Right hindlimb (tissue), 1 donor: ENCODE data around the gene KIF26B.
A peak's percentile ranks its signal among the peaks of the same experiment; 100 is the strongest.

Experiments used
- DNase-seq: peaks from one replicate; pipeline ENCODE4 v3.0.0-alpha.2; 2018

KIF26B gene

DNA sequence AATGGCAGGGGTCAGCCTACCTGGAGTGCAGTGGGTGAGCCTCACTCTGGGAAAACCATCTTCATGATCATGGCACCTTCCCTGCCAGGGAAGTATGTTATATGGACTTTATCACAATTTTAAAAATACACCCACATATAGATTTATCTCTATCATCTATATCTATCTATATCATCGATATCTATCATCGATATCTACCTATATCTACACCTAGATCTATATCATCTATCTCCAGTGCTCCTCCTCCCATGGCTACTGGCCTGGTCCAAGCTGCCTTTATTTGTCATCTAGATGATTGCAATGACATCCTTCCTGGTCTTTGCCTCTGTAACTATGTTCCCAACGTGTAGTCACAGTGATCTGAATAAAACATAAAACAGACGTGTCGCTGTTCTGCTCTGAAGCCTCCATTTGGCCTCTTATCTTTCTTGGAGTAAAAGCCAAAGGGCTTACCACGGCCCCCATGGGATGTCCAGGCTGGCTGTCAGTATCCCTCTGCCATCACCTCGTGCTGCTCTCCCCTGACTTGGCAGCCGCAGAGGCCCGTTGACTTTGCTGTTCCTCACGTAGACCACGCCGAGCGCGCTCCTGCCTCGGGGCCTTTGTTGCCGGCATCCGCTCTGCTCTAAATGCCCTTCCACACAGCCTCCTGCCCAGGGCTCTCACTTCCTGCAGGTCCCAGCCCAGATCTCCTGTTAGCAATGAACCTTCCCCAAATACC, 20.6 kb upstream of the KIF26B start:
- DNase-seq = no peak

- DNase-seq = no peak
Observed at GRCh38 chr1:245142171-245142798, 12.5 kb upstream of the KIF26B start.

DNA sequence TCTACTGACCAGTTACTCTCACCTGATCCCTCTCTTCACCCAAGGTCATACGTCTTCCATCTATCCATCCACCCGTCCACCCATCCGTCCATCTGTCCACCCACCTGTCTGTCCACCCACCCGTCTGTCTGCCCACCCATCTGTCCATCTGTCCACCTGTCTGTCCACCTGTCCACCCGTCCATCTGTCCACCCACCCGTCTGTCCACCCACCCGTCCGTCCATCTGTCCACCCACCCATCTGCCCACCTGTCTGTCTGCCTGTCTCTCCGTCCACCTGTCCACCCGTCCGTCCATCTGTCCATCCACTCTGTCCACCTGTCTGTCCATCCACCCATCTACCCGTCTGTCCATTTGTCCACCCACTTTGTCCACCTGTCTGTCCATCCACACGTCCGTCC, 11.8 kb upstream of the KIF26B start:
- DNase-seq = no peak

- no peak for DNase-seq
Observed at GRCh38 chr1:245143849-245144248, 10.9 kb upstream of the KIF26B start.

DNA sequence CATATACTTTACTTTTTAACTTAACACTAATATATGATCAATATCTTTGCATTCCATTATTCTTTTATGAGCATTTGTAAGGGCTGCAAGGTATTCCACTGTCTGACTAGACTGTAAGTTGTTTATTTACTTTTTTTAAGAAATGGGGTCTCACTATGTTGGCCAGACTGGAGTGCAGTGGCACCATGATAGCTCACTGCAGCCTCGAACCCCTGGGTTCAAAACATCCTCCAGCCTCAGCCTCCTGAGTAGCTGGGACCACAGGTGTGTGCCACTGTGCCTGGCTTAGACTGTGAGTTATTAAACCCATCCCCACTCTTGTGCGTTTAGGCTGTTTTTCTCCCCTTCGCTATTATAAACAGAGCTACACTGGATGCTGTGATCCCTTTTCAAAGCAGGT, 6.7 kb upstream of the KIF26B start:
- DNase-seq = no peak

GRCh38 chr1:245148861-245149260, 5.9 kb upstream of the KIF26B start:
- DNase-seq = no peak

DNA sequence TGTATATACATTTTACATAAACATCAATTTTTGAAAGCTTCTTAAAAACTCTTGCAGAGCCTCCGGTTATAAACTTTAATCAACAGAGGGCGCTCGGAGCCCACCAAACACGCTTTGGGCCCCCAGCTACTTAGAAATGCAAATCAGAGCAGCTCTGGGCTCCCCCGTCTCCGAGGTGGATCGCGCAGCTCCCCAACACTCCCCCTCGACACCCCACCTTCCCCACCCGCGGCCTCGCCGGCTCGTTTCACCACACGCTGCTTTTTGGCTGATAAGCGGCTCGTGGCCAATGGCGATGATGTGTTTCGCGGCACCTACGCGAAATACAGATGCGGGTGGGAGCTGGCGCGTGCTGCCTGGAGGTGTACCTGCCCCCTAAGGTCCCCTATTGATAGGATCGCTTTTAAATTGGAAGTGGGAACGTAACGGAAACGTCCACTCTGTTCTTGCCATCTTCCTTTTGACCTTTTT, 1.7 kb upstream of the KIF26B start:
- peak; percentile 83 for DNase-seq

DNA sequence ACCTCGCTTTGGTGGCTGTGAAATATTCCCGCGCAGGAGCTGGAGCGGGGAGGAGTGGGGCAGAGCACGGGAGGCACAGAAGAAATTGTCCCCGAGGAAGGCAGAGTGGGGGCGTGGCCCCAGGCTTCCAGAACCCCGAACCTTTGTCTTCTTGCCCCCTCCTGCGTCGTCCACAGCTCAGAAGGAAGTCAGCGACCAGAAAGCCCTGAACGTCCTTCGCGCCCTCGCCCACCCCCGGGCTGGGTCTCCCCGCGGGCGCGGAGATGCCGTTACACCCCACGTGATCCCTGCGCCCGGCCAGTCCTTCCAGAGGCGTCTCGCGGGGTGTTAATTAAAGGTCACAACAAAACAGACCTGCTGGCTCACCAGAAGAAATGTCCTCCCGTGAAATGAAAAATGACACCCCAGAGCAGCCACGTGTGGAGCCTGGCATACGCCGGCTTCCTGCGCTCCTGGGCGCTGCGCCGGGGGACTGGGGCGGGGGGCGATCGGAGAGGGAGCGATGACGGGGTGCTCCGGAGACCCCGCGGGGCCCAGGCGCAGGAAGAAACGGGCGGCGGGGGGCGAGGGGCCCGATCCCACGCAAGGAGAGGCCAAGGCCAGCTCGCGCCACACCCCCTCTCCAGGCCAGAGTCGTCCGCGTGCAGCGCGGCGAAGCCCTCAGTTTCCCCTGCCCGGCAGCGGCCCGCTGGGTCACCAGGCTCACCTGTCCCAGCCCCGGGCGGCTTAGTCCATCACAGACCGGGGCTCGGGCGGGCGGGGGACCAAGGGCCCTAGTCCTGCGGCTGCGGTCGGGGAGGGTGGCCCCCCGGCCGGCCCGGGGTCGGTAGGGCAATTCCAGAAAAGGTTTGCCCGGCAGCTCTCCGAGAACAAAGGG, 995 bp upstream of the KIF26B start:
- peak; percentile 41 for DNase-seq

GRCh38 chr1:245155272-245156040, 671 bp downstream of the KIF26B start:
- peak; percentile 38 for DNase-seq

DNA sequence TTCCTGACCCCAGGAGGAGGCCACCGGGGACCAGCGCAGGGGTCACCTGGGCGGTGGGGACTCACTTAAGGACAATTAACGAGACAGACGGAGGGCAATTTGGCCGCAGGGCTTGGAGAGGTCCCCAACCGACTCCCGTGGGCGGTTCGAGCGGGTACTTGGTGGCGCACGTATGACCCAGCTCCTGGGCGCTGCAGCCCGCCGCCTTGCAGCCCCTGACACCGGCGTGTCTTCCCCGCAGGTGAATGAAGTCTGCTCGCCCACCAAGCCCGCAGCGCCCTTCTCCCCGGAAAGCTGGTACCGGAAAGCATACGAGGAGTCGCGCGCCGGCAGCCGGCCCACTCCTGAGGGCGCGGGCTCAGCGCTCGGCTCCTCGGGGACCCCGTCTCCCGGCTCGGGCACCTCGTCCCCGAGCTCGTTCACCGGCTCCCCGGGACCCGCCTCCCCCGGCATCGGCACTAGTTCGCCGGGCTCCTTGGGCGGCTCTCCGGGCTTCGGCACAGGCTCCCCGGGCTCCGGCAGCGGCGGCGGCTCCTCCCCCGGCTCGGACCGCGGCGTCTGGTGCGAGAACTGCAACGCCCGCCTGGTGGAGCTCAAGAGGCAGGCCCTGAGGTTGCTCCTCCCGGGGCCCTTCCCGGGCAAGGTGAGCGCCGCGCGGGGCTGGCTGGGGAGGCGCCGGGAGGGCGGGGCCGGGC, 1.4 kb downstream of the KIF26B start:
- DNase-seq = peak; percentile 86

GRCh38 chr1:245156736-245157505, 2.1 kb downstream of the KIF26B start:
- peak; percentile 45 for DNase-seq

- no peak for DNase-seq
Observed at GRCh38 chr1:245158913-245159312, 4.1 kb downstream of the KIF26B start.

GRCh38 chr1:245160288-245160687, 5.5 kb downstream of the KIF26B start:
- no peak for DNase-seq

- DNase-seq = no peak
Observed at GRCh38 chr1:245160741-245161400, 6.1 kb downstream of the KIF26B start.

DNA sequence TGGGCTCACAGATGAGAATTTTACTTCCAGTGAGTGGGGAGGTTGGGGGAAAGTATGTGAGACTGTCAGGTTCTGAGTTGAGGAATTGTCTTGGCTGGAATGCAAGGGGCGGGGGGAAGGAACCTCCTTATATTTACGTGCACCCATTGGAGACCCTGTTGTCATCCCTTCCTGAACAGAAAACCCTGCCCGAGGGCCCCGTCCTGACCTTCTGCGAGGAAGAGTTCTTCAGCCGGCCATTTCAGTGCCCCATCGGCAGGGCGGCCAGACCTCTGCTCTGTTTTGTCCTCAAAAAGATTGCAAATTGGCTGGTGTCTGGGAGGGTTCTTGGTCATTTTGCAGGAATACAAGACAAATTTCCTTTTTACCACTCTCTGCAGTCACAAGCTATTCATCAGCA, 7.1 kb downstream of the KIF26B start:
- no peak for DNase-seq

- peak; percentile 37 for DNase-seq
Observed at GRCh38 chr1:245166471-245166885, 11.7 kb downstream of the KIF26B start.

GRCh38 chr1:245168086-245168485, 13.3 kb downstream of the KIF26B start:
- DNase-seq = peak; percentile 34

- no peak for DNase-seq
Observed at GRCh38 chr1:245168906-245169305, 14.1 kb downstream of the KIF26B start.

GRCh38 chr1:245169376-245169775, 14.6 kb downstream of the KIF26B start:
- no peak for DNase-seq

GRCh38 chr1:245172026-245172425, 17.2 kb downstream of the KIF26B start:
- no peak for DNase-seq

- DNase-seq = no peak
Observed at GRCh38 chr1:245172829-245173228, 18.0 kb downstream of the KIF26B start.
